ENCODE measurements around the gene ADGRA3.
"Not testable (repeated sequence)": the region's sequence is repeated elsewhere in the genome, so short reads cannot be mapped to it uniquely, and the experiment has no call there.

ADGRA3 gene

DNA sequence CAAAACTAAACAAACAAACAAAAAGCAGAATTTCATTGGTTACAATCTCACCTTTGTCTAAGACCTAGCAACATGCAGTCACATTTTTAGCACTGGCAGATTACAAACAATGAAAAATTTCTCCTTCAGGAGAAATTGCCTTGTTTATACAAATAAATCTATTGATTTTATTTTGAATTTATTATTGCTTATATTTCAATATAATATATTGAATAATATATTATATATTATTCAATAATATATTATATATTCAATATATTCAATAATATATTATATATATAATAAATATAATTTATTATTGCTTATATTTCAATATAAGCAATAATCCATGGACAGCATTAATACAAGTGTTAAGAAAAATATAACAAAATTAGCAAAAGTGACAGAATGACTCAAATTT is 131.7 kb downstream of the ADGRA3 start:
- no peak for DNase-seq (ENCODE audit: low read depth in 4 of 4, low spot score in 1 of 4)

DNA sequence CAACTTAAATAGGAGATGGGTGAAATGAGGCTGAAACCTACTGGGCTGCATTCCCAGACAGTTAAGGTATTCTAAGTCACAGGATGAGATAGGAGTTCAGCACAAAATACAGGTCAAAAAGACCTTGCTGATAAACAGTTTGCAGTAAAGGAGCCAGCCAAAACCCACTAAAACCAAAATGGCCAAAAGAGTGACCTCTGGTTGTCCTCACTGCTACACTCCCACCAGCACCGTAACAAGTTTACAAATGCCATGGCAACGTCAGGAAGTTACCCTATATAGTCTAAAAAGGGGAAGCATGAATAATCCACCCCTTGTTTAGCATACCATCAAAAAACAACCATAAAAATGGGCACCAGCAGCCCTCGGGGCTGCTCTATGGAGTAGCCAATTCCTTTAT is 133.7 kb downstream of the ADGRA3 start:
- DNase-seq (ENCODE audit: low read depth in 4 of 4, low spot score in 1 of 4) = not testable (repeated sequence)

DNA sequence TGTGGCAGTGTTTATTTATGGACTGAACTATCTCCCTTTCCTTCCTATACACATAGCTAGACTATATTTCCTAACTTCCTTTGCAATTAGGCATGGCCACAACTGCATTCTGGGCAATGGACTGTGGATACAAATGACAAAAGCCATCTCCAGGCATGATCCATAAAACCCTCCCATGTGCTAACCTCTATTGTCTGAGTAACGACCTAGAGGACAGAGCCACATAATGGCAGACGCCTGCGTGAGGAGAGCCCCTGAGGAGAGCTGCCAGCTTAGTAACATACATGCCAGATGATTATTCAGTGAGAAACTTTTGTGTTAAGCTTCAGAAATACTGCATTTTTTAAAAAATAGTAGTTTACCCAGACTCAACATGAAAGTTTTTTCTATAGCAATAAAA is 142.9 kb downstream of the ADGRA3 start:
- DNase-seq (ENCODE audit: low read depth in 4 of 4, low spot score in 1 of 4) = no peak

DNA sequence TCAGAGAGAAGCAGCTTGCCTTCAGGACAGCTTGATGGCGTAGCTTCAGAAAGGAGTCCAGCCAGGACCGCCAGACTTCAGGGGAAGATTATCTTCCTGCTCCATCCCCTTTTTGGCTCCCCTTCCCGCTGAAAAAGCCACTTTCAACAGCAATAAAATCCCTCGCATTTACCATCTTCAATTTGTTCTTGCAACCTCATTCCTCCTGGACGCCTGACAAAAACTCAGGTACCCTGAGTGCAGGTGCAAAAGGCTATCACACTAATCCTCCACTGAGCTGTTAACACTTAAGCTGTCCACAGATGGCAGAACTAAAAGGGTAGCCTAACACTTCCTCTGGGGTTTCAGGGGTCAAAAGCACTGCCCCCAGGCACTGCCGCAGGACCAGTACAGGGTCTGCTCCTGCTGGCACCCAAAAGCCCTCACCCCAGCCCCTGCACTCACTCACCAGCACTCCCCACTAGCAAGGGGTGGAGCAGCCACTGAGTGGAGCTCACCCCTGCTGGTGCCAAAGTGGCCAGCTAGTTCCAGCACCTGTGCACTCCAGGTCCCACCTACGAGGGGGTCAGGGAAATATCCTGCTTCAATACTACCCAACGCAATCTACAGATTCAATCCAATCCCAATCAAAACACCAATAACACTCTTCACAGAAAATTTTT is 145.8 kb downstream of the ADGRA3 start:
- DNase-seq (ENCODE audit: low read depth in 4 of 4, low spot score in 1 of 4) = no peak

DNA sequence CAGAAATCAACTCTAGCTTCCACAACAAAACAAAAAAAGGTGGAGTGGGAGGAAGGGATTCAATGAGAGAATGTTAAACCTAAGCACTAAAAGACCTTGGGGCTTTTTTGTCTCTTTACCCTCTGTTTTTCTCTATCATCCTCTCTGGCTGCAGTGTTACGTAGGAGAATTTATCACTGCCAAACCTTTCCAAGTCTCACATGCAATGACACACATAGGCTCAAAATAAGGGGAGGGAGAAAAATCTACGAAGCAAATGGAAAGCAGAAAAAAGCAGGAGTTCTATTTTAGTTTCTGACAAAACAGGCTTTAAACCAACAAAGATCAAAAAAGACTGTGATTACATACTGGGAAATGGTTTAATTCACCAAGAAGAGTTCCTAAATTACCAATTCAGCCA is 152.1 kb downstream of the ADGRA3 start:
- no peak for DNase-seq (ENCODE audit: low read depth in 4 of 4, low spot score in 1 of 4)

DNA sequence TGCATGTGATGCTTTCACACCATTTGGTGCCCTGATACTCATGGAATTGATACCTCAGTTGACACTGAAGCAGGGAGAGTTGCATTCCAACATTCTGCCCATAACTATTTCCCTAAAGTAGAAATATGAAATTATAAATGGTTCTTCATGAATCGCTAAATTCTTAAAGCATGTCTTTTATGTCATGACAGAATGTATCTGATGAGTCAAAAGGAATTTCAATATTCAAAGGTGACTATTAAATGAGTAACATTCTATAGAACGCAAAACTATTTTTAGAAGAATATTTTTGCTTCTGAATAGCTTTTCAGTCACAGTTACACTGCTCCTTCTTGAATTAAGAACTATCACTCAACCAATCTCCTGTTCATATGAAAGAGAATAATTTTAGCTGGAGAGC is 152.8 kb downstream of the ADGRA3 start:
- no peak for DNase-seq (ENCODE audit: low read depth in 4 of 4, low spot score in 1 of 4)

DNA sequence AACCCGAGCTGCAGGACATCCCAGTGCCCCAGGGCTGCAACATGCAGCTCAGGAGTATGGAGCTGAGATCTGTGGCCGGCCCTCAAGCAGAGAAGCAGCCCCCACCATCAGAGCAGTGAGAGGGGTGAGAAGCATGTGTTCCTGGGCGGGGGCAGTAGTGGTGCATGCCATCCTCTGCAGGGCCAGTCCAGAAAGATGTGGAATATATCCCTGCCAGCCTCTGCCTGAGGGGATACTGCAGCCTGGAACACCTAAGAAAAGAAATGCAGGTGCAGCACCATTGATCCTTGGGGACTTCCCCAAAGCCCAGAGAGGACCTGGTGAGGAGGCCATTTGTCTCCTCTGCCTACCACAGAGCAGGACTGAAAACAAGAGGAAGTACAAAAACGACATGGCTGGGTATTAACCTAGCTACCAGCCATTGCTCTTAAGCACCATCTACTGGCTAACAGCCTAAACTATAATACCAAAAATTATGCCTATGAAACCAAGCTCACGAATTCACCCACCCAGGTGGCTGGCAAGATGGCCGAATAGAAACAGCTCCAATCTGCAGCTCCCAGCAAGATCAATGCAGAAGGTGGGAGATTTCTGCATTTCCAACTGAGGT is 158.8 kb downstream of the ADGRA3 start:
- no peak for DNase-seq (ENCODE audit: low read depth in 4 of 4, low spot score in 1 of 4)

DNA sequence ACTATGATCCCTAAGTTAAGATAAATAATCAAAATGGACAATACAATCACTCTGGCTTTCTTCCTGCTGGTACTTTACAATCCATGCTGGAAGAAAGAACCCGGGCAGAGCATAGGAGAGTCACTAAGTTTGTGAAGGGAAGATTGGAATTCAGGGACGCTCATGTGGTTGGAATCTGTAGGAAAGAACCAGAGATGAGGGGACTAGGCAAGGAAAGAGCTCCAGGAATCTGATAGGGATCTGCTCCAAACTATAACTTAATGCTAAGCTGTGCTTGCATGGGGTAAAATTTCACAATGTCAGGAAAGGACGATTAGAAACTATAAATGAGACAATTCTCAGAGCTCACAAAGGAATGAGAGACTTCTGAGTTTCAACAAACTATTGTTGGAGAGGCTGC is 167.5 kb downstream of the ADGRA3 start:
- DNase-seq (ENCODE audit: low read depth in 4 of 4, low spot score in 1 of 4) = no peak

DNA sequence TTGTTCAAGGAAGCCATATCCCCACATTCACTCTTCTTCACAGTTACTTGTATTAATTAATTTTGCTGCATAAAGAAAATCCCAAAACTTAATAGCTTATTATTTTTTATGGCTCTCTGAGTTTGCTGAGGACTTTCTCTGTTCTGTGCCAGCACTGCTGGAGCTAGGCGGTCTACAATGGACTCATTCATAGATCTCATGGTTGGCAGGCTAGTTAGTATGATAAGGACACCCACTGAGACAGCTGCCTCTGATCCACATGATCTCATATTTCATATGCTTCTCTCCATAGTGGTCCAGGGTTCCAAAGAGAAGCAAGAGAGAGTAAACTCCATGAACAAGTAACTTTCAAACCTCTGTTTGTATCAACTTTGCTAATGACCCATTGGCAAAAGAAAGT is 170.2 kb downstream of the ADGRA3 start:
- DNase-seq (ENCODE audit: low read depth in 4 of 4, low spot score in 1 of 4) = no peak

DNA sequence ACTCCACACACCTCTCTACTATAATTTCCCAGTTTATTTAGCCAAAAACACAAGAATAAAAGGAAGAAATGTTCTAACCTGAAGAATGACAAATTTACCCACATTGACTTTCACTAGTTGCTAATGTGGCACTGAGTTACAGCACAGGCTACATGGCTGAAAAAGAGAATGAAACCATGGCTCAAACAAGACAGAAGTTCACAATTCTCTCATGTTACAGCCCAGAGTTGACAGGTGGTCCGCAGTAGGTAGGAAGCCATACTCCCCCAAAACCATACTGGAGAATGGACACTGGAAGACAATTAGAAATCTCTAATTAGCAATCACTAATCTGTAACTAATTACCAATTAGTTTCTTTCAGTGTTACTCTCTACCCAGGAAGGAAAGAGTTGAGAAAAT is 170.8 kb downstream of the ADGRA3 start:
- no peak for DNase-seq (ENCODE audit: low read depth in 4 of 4, low spot score in 1 of 4)

DNA sequence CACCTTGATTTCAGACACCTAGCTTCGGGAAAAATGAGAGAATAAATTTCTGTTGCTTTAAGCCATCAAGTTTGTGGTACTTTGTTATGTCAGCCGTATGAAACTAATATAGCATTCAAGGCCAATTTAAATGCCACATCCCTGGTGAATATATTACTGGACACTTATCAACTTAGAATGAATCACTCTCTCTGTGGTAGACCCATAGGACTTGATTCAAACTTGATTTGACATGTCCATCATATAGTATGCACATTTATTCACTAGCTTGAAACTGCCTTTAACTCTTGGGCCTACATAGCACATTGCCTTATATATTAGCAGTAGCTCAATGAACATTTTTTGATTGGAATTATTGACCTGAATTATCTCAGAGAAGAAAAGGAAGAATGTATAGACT is 172.3 kb downstream of the ADGRA3 start:
- no peak for DNase-seq (ENCODE audit: low read depth in 4 of 4, low spot score in 1 of 4)

DNA sequence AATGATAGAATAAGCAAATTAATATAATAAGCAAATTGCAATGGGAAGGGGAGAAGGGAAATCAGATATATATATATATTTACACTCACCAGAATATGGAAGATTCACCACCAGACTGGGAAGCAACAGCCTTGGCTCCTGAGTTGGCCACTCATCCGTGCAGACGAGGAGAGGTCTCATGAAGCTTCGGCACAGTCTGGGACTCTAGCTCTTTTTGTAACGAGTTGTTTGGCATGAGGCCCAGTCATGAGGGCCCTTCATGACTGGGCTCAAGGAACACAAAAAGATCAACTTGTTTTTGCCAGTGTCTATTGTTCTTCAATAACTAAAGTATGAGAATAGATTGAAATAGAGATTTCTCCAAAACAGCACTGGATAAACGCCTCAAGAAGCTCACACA is 176.4 kb downstream of the ADGRA3 start:
- DNase-seq (ENCODE audit: low read depth in 4 of 4, low spot score in 1 of 4) = no peak

DNA sequence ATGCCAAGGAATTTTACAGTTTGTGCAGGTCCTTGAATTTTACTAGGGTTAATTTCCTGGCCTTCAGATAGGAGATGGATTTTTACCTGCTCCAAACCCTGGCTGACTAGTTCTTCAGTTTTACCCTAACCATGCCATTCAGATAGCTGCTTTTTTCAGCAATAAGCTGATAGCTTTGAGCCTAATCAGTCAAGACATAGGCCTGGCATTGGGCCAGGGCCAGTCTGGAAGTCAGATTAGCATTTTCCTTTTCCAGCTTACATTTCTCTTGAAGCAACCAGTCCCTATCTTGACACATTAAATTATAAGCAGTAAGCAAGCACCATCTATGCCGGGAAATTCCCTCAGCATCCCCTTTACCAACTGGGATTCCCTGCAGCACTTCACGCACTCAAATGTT is 177.1 kb downstream of the ADGRA3 start:
- DNase-seq (ENCODE audit: low read depth in 4 of 4, low spot score in 1 of 4) = no peak
